K562 (cell line): ENCODE results near the gene ARHGAP10. TPM values are rescaled to one million over a fixed set of nuclear protein-coding genes. Genes with fewer than 3 reads are reported as not detected.

Experiments used
- ATAC-seq: fragments of 200-7000 bp; cut with Tn5 transposase; 3 replicates; pipeline ENCODE4 v1.9.1; 2020; ENCODE audit warnings: moderate library complexity
- BruUV-seq: library from RNA; stranded (reverse); fragments of 400-500 nt; replicated peaks from 2 replicates; lab custom pipeline; 2021; lab: Mats Ljungman, UMichigan
- CTCF ChIA-PET: fragments of 300-600 bp; formaldehyde crosslinking; extraction: SDS; loops from one replicate; lab custom pipeline; 2021; ENCODE audit warnings: low intra/inter-chr PET ratio; lab: Yijun Ruan, JAX
- POLR2A ChIA-PET: fragments of 300-600, 350-650 bp; sonication (Branson Sonifier 250); formaldehyde crosslinking; extraction: SDS; loops from one replicate; lab custom pipeline; 2021; ENCODE audit warnings: antibody characterized with exemption, inconsistent platforms; lab: Yijun Ruan, JAX
- DNase-seq, 4 experiments: peaks; one replicate each; pipeline versions ENCODE4 v3.0.0 to v3.0.0-alpha.2; 2011 to 2018; ENCODE audit warnings: low spot score in 3 of 4, mixed read lengths in 3 of 4; ENCODE audit errors: extremely low read depth in 1 of 4
- FAIRE-seq: peaks from 2 replicates; lab custom pipeline; 2011; peaks lifted over from hg19 to GRCh38; lab: Jason Lieb, UNC
- H2AFZ ChIP-seq: 2 replicates; pipeline ENCODE4 v1.6.0; 2011; ENCODE audit warnings: low read depth, low read length, control low read depth, inconsistent platforms
- H3K27ac ChIP-seq: fragments of 200-600 bp; 3 replicates; pipeline ENCODE4 v1.8.0; 2011; ENCODE audit warnings: low read depth, mild to moderate bottlenecking, control low read depth, inconsistent platforms, low read length, moderate library complexity, mixed read lengths; ENCODE audit errors: extremely low read depth
- H3K27me3 ChIP-seq, 2 experiments: fragments of 300-600 bp in 1 of 2; 2 replicates in 1 of 2; 3 replicates in 1 of 2; pipeline versions ENCODE4 v1.6.0 to v1.8.0; 2011; ENCODE audit warnings: inconsistent platforms in 2 of 2, low read length in 2 of 2, mild to moderate bottlenecking in 1 of 2, mixed read lengths in 1 of 2, moderate library complexity in 1 of 2; ENCODE audit not compliant: control insufficient read depth in 2 of 2, insufficient read depth in 2 of 2
- H3K36me3 ChIP-seq: fragments of 300-600 bp; 3 replicates; pipeline ENCODE4 v1.8.0; 2011; ENCODE audit warnings: mild to moderate bottlenecking, low read length, inconsistent platforms; ENCODE audit not compliant: control insufficient read depth, insufficient read depth
- H3K4me1 ChIP-seq, 2 experiments: fragments of 200-600 bp in 1 of 2; replicated peaks in 1 of 2; 2 replicates in 1 of 2; 3 replicates in 1 of 2; pipeline versions ENCODE4 v1.5.1 to v1.8.0; 2011; ENCODE audit warnings: inconsistent platforms in 2 of 2, low read length in 2 of 2, mild to moderate bottlenecking in 1 of 2, mixed read lengths in 1 of 2, moderate library complexity in 1 of 2; ENCODE audit not compliant: control insufficient read depth in 2 of 2, insufficient read depth in 2 of 2
- H3K4me2 ChIP-seq: 2 replicates; pipeline ENCODE4 v1.6.1; 2011; ENCODE audit warnings: low read length, control low read depth, inconsistent platforms, mixed read lengths; ENCODE audit not compliant: insufficient read depth
- H3K4me3 ChIP-seq: fragments of 200-600 bp; sonication (generic), shearing (Covaris generic); 2 replicates; pipeline ENCODE4 v1.5.1; 2016; ENCODE audit warnings: control low read depth, inconsistent platforms
- H3K79me2 ChIP-seq: fragments of 200-600 bp; 3 replicates; pipeline ENCODE4 v1.8.0; 2011; ENCODE audit warnings: low read length, inconsistent platforms; ENCODE audit not compliant: control insufficient read depth, insufficient read depth
- H3K9ac ChIP-seq, 2 experiments: 2 replicates each; pipeline versions ENCODE4 v1.6.0 to v1.6.1; 2011; ENCODE audit warnings: low read depth in 2 of 2, low read length in 2 of 2, control low read depth in 1 of 2, inconsistent platforms in 1 of 2, mild to moderate bottlenecking in 1 of 2, mixed read lengths in 1 of 2; ENCODE audit not compliant: insufficient read depth in 1 of 2
- H3K9me1 ChIP-seq: one replicate; pipeline ENCODE4 v1.6.0; 2011; ENCODE audit warnings: inconsistent platforms, mild to moderate bottlenecking, low read length, moderate library complexity; ENCODE audit not compliant: control insufficient read depth, insufficient read depth
- H3K9me3 ChIP-seq: replicated peaks from 2 replicates; pipeline ENCODE4 v1.5.1; 2011; ENCODE audit warnings: low read depth, low read length, inconsistent platforms; ENCODE audit not compliant: control insufficient read depth, insufficient read depth
- H4K20me1 ChIP-seq: replicated peaks from 2 replicates; pipeline ENCODE4 v1.6.1; 2011; ENCODE audit warnings: low read length, inconsistent platforms, mixed read lengths; ENCODE audit not compliant: control insufficient read depth, insufficient read depth
- ZNF609 ChIP-seq: sonication (generic); formaldehyde crosslinking; IDR thresholded peaks from 2 replicates; pipeline ENCODE4 v1.8.1; 2023; ENCODE audit warnings: missing genetic modification reagents, mild to moderate bottlenecking, borderline replicate concordance
- WGBS: fragments of 100-300 bp; shearing (Covaris generic); methylation state at CpG from one replicate; pipeline ENCODE4 v1.1.6; 2016; ENCODE audit warnings: low coverage, mixed read lengths; ENCODE audit not compliant: insufficient coverage; ENCODE audit errors: missing lambda C conversion rate; 5-methylcytosine and 5-hydroxymethylcytosine counted together
- in situ Hi-C: fragments of 300-500 bp; cut with MboI; formaldehyde crosslinking; loops from 4 replicates; pipeline ENCODE4 v1.15.0; 2018; ENCODE audit warnings: inconsistent platforms, mixed read lengths
- intact Hi-C: fragments of 100-400 bp; cut with micrococcal nuclease; formaldehyde crosslinking; loops from 2 replicates; pipeline ENCODE4 v1.14.2; 2022
- polyA plus RNA-seq, 8 experiments: library from polyadenylated mRNA; depleted of rRNA in 4 of 8; stranded (reverse) in 5 of 8; unstranded in 3 of 8; fragments of >200 nt; fragmentation: Nextera tagmentation in 2 of 8; fragmentation: Illumina TruSeq in 1 of 8; extraction: Ambion mirVana in 2 of 8; extraction: Trizol in 1 of 8; gene quantifications; 2 replicates each; pipeline versions ENCODE4 v1.2.1 to v1.2.3, GENCODE V29; 2011 to 2014; ENCODE audit warnings: inconsistent platforms in 1 of 8, missing spikeins in 1 of 8
- total RNA-seq, 7 experiments: library from RNA; depleted of rRNA in 6 of 7; stranded (reverse); fragments of >200 nt in 6 of 7; fragmentation: Illumina TruSeq in 2 of 7; extraction: Trizol in 2 of 7; gene quantifications; 2 replicates each; pipeline versions ENCODE4 v1.2.1 to v1.2.3, GENCODE V29; 2011 to 2021; ENCODE audit warnings: low replicate concordance in 1 of 7
- TF ChIP-seq, protein P1 (sequence below): sonication (generic); formaldehyde crosslinking; IDR thresholded peaks from 2 replicates; pipeline ENCODE4 v1.8.0; 2022; ENCODE audit warnings: mild to moderate bottlenecking, missing genetic modification reagents
- TF ChIP-seq, protein P2 (sequence below), 3 experiments: IDR thresholded peaks in 2 of 3; conservative IDR thresholded peaks in 1 of 3; 2 replicates each; pipeline ENCODE4 v1.5.1; 2011 to 2012; ENCODE audit warnings: low read length in 3 of 3, mild to moderate bottlenecking in 3 of 3, control low read depth in 2 of 3, improper control_type of control experiment in 1 of 3, inconsistent platforms in 1 of 3, low read depth in 1 of 3, mixed read lengths in 1 of 3, moderate library complexity in 1 of 3; ENCODE audit not compliant: insufficient read depth in 2 of 3

The ARHGAP10 gene
- total and polyA plus RNA-seq, 9 of the 15 experiments (the other 6 are each of a cell fraction or from before 2014, with no cell fraction given) = 0.03 to 0.22 (median 0.06) TPM; not detected in 3

DNA sequence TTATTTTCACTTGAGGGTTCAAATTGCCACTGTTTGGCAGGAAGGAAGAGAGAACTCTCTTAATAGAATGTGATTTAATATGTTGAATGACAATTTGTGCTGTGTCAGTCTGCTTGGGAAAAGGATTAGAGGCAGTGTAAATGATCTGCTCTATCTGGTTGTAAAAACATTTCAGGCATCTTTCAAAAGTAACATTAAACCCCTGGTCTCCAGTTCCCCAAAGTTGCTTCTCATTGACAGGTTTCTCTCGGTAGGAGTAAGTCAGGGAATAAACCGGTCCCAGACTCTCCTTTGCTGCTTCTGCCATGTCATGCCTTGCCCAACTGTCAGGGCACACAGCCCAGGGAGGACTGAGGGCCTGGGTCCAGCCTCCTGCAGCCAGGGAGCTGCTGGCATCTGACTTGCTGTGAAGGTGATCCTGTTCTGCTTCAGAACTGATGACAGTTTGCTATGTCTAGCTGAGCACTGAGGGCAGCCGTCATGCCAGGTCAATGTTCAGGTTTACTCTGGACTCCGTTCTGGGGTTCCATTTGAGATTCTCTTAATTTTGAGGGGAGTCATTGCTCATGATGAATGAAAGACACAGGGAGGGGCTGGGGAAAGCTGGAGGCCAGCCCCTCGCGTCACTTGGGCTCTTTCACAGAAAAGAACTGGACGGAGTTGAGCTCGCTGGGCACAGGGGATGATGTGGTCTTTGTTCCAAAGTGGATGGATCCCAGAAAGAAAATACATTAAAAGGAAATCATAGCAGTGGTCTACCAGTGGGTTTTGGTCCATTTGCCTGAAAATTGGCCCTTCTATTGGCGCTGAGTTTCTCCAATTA, 312.4 kb downstream of the ARHGAP10 start:
- in situ Hi-C loops = no loop called here
- no peaks in the 10 kb centered on the region for H3K27me3 ChIP-seq
- no peaks in the 10 kb centered on the region for H3K9me1 ChIP-seq
- TF ChIP-seq, protein P1, sequence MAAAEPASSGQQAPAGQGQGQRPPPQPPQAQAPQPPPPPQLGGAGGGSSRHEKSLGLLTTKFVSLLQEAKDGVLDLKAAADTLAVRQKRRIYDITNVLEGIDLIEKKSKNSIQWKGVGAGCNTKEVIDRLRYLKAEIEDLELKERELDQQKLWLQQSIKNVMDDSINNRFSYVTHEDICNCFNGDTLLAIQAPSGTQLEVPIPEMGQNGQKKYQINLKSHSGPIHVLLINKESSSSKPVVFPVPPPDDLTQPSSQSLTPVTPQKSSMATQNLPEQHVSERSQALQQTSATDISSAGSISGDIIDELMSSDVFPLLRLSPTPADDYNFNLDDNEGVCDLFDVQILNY (CRISPR knock-in tag) = no peak
- no peak overlapping the region for H3K27ac ChIP-seq
- no peaks in the 10 kb centered on the region for H3K4me1 ChIP-seq
- H4K20me1 ChIP-seq = no peaks in the 10 kb centered on the region
- H3K9ac ChIP-seq = no peak overlapping the region
- no peaks in the 10 kb centered on the region for H3K9me3 ChIP-seq
- H2AFZ ChIP-seq = no peak overlapping the region
- H3K4me3 ChIP-seq = no peak overlapping the region
- BruUV-seq = no TSS peak
- no peaks in the 10 kb centered on the region for H3K36me3 ChIP-seq
- no peak overlapping the region for H3K4me2 ChIP-seq
- ATAC-seq (no peak), FAIRE-seq (no peak), DNase-seq (no peak)
- 2% methylated on average over 9 of the region's 9 CpGs for WGBS
- no peaks in the 10 kb centered on the region for H3K79me2 ChIP-seq
- ChIA-PET CTCF (no interaction called here), POLR2A (no interaction called here)
- intact Hi-C loops = no loop called here

GRCh38 chr4:148044912-148045352, 313.0 kb downstream of the ARHGAP10 start:
- Histone ChIP-seq H2AFZ (no peak overlapping the region), H4K20me1 (no peaks in the 10 kb centered on the region), H3K9me3 (no peaks in the 10 kb centered on the region), H3K4me1 (no peaks in the 10 kb centered on the region), H3K9me1 (no peaks in the 10 kb centered on the region), H3K4me2 (no peak overlapping the region), H3K9ac (no peak overlapping the region), H3K79me2 (no peaks in the 10 kb centered on the region), H3K36me3 (no peaks in the 10 kb centered on the region), H3K27ac (no peak overlapping the region), H3K4me3 (no peak overlapping the region), H3K27me3 (no peaks in the 10 kb centered on the region)
- DNase-seq (peak in 2 of 4 experiments; percentile 6 to 11), FAIRE-seq (no peak), ATAC-seq (peak; percentile 73)
- 2% methylated on average over 4 of the region's 4 CpGs for whole genome bisulfite sequencing
- no peak for TF ChIP-seq ZNF609 (CRISPR knock-in tag)
- TF ChIP-seq, protein P2, sequence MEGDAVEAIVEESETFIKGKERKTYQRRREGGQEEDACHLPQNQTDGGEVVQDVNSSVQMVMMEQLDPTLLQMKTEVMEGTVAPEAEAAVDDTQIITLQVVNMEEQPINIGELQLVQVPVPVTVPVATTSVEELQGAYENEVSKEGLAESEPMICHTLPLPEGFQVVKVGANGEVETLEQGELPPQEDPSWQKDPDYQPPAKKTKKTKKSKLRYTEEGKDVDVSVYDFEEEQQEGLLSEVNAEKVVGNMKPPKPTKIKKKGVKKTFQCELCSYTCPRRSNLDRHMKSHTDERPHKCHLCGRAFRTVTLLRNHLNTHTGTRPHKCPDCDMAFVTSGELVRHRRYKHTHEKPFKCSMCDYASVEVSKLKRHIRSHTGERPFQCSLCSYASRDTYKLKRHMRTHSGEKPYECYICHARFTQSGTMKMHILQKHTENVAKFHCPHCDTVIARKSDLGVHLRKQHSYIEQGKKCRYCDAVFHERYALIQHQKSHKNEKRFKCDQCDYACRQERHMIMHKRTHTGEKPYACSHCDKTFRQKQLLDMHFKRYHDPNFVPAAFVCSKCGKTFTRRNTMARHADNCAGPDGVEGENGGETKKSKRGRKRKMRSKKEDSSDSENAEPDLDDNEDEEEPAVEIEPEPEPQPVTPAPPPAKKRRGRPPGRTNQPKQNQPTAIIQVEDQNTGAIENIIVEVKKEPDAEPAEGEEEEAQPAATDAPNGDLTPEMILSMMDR (IDR thresholded peaks at IDR 0.05 in 2 of 3, conservative IDR thresholded peaks at IDR 0.05 in 1 of 3; ENCODE audit: insufficient read depth in 2 of 3, low read depth in 1 of 3, low read length in 3 of 3) = peak in 1 of 3 experiments; percentile 31; a peak in 2 of 6 replicates
- ChIA-PET POLR2A (no interaction called here), CTCF (no interaction called here)
- intact Hi-C loops = no loop called here
- in situ Hi-C loops = no loop called here
- BruUV-seq = no TSS peak
